Ishikawa (cell line): ENCODE data around the gene LIMK2.

ENCODE experiments used
- CEBPB ChIP-seq: IDR thresholded peaks from 2 replicates; pipeline ENCODE4 v1.6.1; 2012
- CREB1 ChIP-seq: IDR thresholded peaks from 2 replicates; pipeline ENCODE4 v1.6.1; 2012; ENCODE audit warnings: low read depth
- EGR1 ChIP-seq: IDR thresholded peaks from 2 replicates; pipeline ENCODE4 v1.6.1; 2012
- EP300 ChIP-seq: IDR thresholded peaks from 2 replicates; pipeline ENCODE4 v1.6.1; 2012; ENCODE audit warnings: borderline replicate concordance
- FOXM1 ChIP-seq: IDR thresholded peaks from 2 replicates; pipeline ENCODE4 v1.6.1; 2012; ENCODE audit warnings: low read depth, borderline replicate concordance
- RAD21 ChIP-seq: IDR thresholded peaks from 2 replicates; pipeline ENCODE4 v1.6.1; 2012; ENCODE audit warnings: low read depth
- TAF1 ChIP-seq: IDR thresholded peaks from 2 replicates; pipeline ENCODE4 v1.6.1; 2012; ENCODE audit warnings: low read depth, mild to moderate bottlenecking
- TEAD4 ChIP-seq: IDR thresholded peaks from 2 replicates; pipeline ENCODE4 v1.6.1; 2012
- YY1 ChIP-seq: IDR thresholded peaks from 2 replicates; pipeline ENCODE4 v1.6.1; 2012; ENCODE audit warnings: low read depth
- TF ChIP-seq, protein P1 (sequence below): IDR thresholded peaks from 2 replicates; pipeline ENCODE4 v1.6.1; 2012; ENCODE audit warnings: low read depth, mild to moderate bottlenecking
- TF ChIP-seq, protein P2 (sequence below): IDR thresholded peaks from 2 replicates; pipeline ENCODE4 v1.6.1; 2012

DNA sequence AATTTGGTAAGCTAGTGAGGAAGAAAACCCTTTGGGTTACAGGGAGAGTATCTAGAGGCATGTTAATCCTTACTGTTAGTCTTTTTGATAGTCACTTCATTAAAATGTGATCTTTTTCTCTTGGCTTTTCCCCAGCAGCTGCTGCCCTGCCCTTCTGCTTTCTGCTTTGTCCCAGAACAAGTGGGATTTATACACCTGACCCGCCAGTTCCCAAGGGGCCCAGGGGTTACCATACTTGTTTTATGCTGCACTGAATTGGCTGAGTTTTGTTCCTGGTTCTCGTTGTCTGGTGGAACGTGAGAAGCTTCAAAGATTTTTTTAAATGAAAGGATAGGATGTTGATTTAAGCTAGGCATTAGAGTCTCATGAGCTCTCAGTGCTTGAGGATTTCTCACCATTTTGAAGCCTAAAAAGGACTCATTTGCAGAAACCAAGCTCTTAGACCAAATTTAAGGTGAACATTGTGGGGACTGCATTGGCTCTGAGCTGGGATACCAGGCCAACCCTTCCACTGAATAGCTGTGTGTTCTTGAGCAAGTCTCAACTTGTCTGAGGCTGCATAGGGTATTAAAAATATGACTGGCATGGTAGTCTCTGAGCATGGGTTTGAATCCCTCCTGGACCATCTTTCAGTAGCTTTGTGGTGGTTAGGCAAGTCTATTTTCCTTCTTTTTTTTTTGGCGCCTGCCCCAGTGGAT is 6.6 kb downstream of the LIMK2 start:
- TF ChIP-seq FOXM1 (no peak), CEBPB (no peak), YY1 (no peak), TAF1 (no peak), TEAD4 (no peak), CREB1 (no peak), RAD21 (no peak), EGR1 (no peak), EP300 (no peak)
- TF ChIP-seq, protein P1, sequence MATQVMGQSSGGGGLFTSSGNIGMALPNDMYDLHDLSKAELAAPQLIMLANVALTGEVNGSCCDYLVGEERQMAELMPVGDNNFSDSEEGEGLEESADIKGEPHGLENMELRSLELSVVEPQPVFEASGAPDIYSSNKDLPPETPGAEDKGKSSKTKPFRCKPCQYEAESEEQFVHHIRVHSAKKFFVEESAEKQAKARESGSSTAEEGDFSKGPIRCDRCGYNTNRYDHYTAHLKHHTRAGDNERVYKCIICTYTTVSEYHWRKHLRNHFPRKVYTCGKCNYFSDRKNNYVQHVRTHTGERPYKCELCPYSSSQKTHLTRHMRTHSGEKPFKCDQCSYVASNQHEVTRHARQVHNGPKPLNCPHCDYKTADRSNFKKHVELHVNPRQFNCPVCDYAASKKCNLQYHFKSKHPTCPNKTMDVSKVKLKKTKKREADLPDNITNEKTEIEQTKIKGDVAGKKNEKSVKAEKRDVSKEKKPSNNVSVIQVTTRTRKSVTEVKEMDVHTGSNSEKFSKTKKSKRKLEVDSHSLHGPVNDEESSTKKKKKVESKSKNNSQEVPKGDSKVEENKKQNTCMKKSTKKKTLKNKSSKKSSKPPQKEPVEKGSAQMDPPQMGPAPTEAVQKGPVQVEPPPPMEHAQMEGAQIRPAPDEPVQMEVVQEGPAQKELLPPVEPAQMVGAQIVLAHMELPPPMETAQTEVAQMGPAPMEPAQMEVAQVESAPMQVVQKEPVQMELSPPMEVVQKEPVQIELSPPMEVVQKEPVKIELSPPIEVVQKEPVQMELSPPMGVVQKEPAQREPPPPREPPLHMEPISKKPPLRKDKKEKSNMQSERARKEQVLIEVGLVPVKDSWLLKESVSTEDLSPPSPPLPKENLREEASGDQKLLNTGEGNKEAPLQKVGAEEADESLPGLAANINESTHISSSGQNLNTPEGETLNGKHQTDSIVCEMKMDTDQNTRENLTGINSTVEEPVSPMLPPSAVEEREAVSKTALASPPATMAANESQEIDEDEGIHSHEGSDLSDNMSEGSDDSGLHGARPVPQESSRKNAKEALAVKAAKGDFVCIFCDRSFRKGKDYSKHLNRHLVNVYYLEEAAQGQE, result no peak
- TF ChIP-seq, protein P2, sequence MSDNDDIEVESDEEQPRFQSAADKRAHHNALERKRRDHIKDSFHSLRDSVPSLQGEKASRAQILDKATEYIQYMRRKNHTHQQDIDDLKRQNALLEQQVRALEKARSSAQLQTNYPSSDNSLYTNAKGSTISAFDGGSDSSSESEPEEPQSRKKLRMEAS, result no peak
